Measurements from ENCODE around the gene GCNA. TPM values are rescaled to one million over a fixed set of nuclear protein-coding genes. Genes with fewer than 3 reads are reported as not detected.

The GCNA gene
- total RNA-seq, 4 donors from 2014 or later: 3.0 to 15.7 (median 4.9) TPM

- Histone ChIP-seq H3K27me3 (no peaks in the 10 kb centered on the region), H3K4me3 (no peak overlapping the region), H3K9me3 (no peaks in the 10 kb centered on the region), H3K27ac (no peak overlapping the region), H3K4me1 (no peaks in the 10 kb centered on the region), H3K36me3 (peaks cover 0 to 29% (median 0%) of the 10 kb centered on the region in 3 donors)
- TF ChIP-seq POLR2A (IDR thresholded peaks at IDR 0.05) (no peak), CTCF (IDR thresholded peaks at IDR 0.05) (no peak)
- peak in 1 of 3 donors; percentile 8 for DNase-seq
These were observed 34.0 kb downstream of the GCNA start for GRCh38 chrX:71612256-71612655.

GRCh38 chrX:71615056-71615455 is 36.8 kb downstream of the GCNA start:
- TF ChIP-seq CTCF (IDR thresholded peaks at IDR 0.05) (no peak), POLR2A (IDR thresholded peaks at IDR 0.05) (no peak)
- peaks cover 0 to 3% (median 0%) of the 10 kb centered on the region in 4 donors for H3K4me1 ChIP-seq
- H3K4me3 ChIP-seq: no peak overlapping the region
- no peak for DNase-seq
- peak overlapping the region in 2 of 4 donors; percentile 63 to 94 for H3K27ac ChIP-seq
- H3K36me3 ChIP-seq: peaks cover 0 to 15% (median 0%) of the 10 kb centered on the region in 3 donors
- H3K9me3 ChIP-seq: no peaks in the 10 kb centered on the region
- no peaks in the 10 kb centered on the region for H3K27me3 ChIP-seq

- peaks cover 0 to 3% (median 0%) of the 10 kb centered on the region in 4 donors for H3K4me1 ChIP-seq
- no peaks in the 10 kb centered on the region for H3K9me3 ChIP-seq
- no peak for DNase-seq
- H3K36me3 ChIP-seq: peaks cover 0 to 6% (median 0%) of the 10 kb centered on the region in 3 donors
- H3K27ac ChIP-seq: peak overlapping the region; percentile 63 to 94 (median 81)
- H3K27me3 ChIP-seq: no peaks in the 10 kb centered on the region
- peak overlapping the region in 2 of 4 donors; percentile 43 to 46 for H3K4me3 ChIP-seq
- no peak for TF ChIP-seq POLR2A (IDR thresholded peaks at IDR 0.05)
- no peak for TF ChIP-seq CTCF (IDR thresholded peaks at IDR 0.05)
These were observed 37.7 kb downstream of the GCNA start for GRCh38 chrX:71615954-71616353.

GRCh38 chrX:71616672-71617529 is 38.7 kb downstream of the GCNA start:
- DNase-seq: peak; percentile 49 to 88 (median 86)
- H3K9me3 ChIP-seq: no peaks in the 10 kb centered on the region
- no peaks in the 10 kb centered on the region for H3K36me3 ChIP-seq
- H3K4me1 ChIP-seq: peaks cover 0 to 3% (median 2%) of the 10 kb centered on the region in 4 donors
- no peaks in the 10 kb centered on the region for H3K27me3 ChIP-seq
- peak overlapping the region; percentile 17 to 46 (median 33) for H3K4me3 ChIP-seq
- peak in 3 of 6 experiments; percentile 47 to 59 (median 47) for TF ChIP-seq CTCF (IDR thresholded peaks at IDR 0.05)
- TF ChIP-seq POLR2A (IDR thresholded peaks at IDR 0.05): peak; percentile 35 to 65
- H3K27ac ChIP-seq: peak overlapping the region; percentile 63 to 94 (median 81)

GRCh38 chrX:71617742-71618141 is 39.5 kb downstream of the GCNA start:
- Histone ChIP-seq H3K36me3 (no peaks in the 10 kb centered on the region), H3K4me1 (peaks cover 1 to 11% (median 6%) of the 10 kb centered on the region in 4 donors), H3K27me3 (no peaks in the 10 kb centered on the region), H3K27ac (peak overlapping the region; percentile 63 to 94 (median 81)), H3K4me3 (peak overlapping the region; percentile 17 to 46 (median 33)), H3K9me3 (no peaks in the 10 kb centered on the region)
- DNase-seq: no peak
- no peak for TF ChIP-seq POLR2A (IDR thresholded peaks at IDR 0.05)
- no peak for TF ChIP-seq CTCF (IDR thresholded peaks at IDR 0.05)
